Ascending aorta (tissue), 2 donors: ENCODE measurements around the gene CADM1. TPM values are rescaled to one million over a fixed set of nuclear protein-coding genes. Genes with fewer than 3 reads are reported as not detected.

ENCODE experiments used
- DNase-seq, 2 donors: peaks; one replicate each; pipeline ENCODE4 v3.0.0-alpha.2; 2019; ENCODE audit warnings: low spot score in 2 of 2
- H3K27ac ChIP-seq, 2 donors: fragments of 200-600 bp; sonication (generic); one replicate each; pipeline ENCODE4 v1.5.1; 2016 to 2017; ENCODE audit warnings: mild to moderate bottlenecking in 1 of 2
- H3K27me3 ChIP-seq: fragments of 200-600 bp; sonication (generic); one replicate; pipeline ENCODE4 v1.5.1; 2017
- H3K36me3 ChIP-seq, 2 donors: fragments of 200-600 bp; sonication (generic); one replicate each; pipeline ENCODE4 v1.5.1; 2016
- H3K4me1 ChIP-seq, 2 donors: fragments of 200-600 bp; sonication (generic); one replicate each; pipeline ENCODE4 v1.5.1; 2016 to 2017; ENCODE audit warnings: mild to moderate bottlenecking in 1 of 2
- H3K4me3 ChIP-seq, 2 donors: fragments of 200-600 bp; sonication (generic); one replicate each; pipeline ENCODE4 v1.5.1; 2016 to 2017; ENCODE audit warnings: mild to moderate bottlenecking in 1 of 2
- H3K9me3 ChIP-seq, 2 donors: fragments of 200-600 bp; sonication (generic); one replicate each; pipeline ENCODE4 v1.5.1; 2016
- intact Hi-C: fragments of 100-400 bp; cut with DNase I; formaldehyde crosslinking; loops from one replicate; pipeline ENCODE4 v1.15.1; 2023
- total RNA-seq: library from RNA; depleted of rRNA; stranded (reverse); fragments of >200 nt; gene quantifications from one replicate; pipeline ENCODE4 v1.1.0, GENCODE V29; 2016
- TF ChIP-seq, protein P1 (sequence below), 3 experiments: fragments of 200-600 bp in 2 of 3; fragments of 450-650 bp in 1 of 3; sonication (generic) in 2 of 3; IDR thresholded peaks; one replicate each; pipeline ENCODE4 v1.5.1; 2016 to 2019; ENCODE audit warnings: antibody characterized with exemption in 3 of 3, mild to moderate bottlenecking in 1 of 3, moderate library complexity in 1 of 3

CADM1 gene
- total RNA-seq, 1 donor from 2014 or later: 2.4 TPM

DNA sequence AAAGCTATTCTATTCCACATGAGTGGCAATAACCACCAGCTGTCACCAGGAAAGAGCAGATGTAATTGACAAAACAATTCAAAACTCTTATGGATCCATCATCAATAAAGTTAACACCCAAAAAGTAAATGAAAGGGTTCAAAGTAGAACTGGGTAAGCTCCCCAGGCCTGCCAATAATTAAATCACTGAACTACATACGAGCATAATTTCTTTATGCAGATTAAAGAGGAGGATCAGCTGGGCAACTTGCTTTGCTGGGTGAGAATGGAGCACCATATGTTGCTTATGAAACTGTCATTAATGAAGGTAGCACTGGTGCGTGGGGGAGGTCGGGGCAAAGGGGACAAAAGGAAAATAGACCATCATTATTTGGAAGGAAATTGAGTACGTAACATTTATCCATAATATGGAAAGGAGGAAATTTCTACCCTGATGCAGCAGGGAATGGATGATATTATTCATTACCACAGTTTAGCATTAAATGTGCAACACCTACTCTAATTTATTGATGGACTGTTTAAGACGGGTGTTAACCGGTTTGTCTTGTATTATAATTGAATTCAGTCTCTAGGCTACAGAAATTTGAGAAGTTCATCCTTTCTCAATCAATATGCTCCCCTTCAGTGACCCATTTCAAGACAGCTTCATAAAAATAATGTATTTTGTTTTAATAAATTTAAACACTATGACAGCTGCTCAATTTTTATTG lies 315.9 kb downstream of the CADM1 start:
- Histone ChIP-seq H3K36me3 (no peaks in the 10 kb centered on the region), H3K4me3 (no peak overlapping the region), H3K9me3 (no peaks in the 10 kb centered on the region), H3K27ac (no peak overlapping the region), H3K27me3 (no peaks in the 10 kb centered on the region), H3K4me1 (no peaks in the 10 kb centered on the region)
- no peak for DNase-seq
- TF ChIP-seq, protein P1, sequence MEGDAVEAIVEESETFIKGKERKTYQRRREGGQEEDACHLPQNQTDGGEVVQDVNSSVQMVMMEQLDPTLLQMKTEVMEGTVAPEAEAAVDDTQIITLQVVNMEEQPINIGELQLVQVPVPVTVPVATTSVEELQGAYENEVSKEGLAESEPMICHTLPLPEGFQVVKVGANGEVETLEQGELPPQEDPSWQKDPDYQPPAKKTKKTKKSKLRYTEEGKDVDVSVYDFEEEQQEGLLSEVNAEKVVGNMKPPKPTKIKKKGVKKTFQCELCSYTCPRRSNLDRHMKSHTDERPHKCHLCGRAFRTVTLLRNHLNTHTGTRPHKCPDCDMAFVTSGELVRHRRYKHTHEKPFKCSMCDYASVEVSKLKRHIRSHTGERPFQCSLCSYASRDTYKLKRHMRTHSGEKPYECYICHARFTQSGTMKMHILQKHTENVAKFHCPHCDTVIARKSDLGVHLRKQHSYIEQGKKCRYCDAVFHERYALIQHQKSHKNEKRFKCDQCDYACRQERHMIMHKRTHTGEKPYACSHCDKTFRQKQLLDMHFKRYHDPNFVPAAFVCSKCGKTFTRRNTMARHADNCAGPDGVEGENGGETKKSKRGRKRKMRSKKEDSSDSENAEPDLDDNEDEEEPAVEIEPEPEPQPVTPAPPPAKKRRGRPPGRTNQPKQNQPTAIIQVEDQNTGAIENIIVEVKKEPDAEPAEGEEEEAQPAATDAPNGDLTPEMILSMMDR (IDR thresholded peaks at IDR 0.05): no peak
- intact Hi-C loops: no loop called here

DNA sequence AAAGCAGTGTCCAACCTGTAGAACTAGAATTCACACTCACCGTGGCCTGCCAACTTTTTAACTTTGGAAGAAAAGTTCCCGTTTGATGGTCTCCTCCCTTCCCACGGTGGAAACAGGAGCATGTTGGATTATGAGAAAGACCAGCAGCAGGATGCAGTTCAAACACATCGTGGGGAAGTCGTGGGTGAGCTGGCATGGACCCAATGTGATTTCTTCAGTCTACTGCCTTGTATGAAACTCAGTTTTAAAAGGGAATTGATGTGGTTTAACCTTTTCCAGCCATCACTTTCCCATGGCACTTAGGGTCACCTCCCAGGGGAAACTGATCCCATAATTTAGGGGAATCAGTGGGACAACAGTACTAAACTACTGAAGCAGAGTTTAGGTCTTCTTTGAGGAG lies 318.3 kb downstream of the CADM1 start:
- Histone ChIP-seq H3K27me3 (no peaks in the 10 kb centered on the region), H3K27ac (no peak overlapping the region), H3K4me3 (no peak overlapping the region), H3K4me1 (no peaks in the 10 kb centered on the region), H3K36me3 (no peaks in the 10 kb centered on the region), H3K9me3 (no peaks in the 10 kb centered on the region)
- no peak for DNase-seq
- intact Hi-C loops: no loop called here
- TF ChIP-seq, protein P1 (IDR thresholded peaks at IDR 0.05): no peak

DNA sequence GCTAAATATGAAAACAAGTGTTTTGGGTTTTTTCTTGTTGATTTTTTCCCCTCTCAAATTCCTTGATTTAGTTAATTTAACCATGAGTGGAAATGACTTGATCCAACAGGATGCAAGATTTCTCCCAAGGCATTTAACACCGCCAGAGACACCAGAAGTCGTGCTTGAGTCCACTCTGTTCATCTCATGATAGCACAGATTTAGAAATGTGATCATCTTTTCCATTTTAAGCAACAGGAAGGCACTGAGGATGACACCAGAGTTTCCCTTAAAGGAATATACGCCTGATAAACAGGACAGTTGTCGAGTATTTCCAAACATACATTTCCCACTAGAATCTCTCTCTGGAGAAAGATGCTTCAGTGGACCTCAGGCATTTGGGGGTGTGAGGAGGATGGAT lies 318.7 kb downstream of the CADM1 start:
- Histone ChIP-seq H3K27me3 (no peaks in the 10 kb centered on the region), H3K27ac (no peak overlapping the region)
- DNase-seq: no peak

DNA sequence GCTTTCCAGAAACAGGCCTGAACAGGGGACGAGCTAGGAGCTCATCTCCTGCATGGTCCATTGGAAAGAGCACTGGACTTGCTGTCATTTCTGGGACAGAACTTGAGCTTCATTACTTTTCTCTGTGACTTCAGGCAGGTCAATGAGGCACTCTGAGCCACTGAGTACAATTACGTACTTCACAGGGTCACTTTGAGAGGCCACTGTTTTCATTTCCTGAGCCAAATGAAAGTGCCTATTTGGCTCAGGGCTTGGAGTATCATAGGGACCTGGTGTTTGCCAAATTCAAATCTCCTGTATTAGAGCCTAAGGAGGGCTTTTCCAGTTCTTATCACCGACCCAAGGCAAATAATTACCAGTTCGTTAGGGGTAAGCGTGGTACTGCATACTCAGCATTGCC lies 319.3 kb downstream of the CADM1 start:
- no peak overlapping the region for H3K27ac ChIP-seq
- no peaks in the 10 kb centered on the region for H3K36me3 ChIP-seq
- DNase-seq: no peak
- TF ChIP-seq, protein P1 (IDR thresholded peaks at IDR 0.05): no peak
- intact Hi-C loops: no loop called here
- H3K4me1 ChIP-seq: no peaks in the 10 kb centered on the region
- no peaks in the 10 kb centered on the region for H3K27me3 ChIP-seq
- H3K4me3 ChIP-seq: no peak overlapping the region
- H3K9me3 ChIP-seq: no peaks in the 10 kb centered on the region

More for the DNA sequence above, 318.7 kb downstream of the CADM1 start:
- intact Hi-C loops: no loop called here
- Histone ChIP-seq H3K4me1 (no peaks in the 10 kb centered on the region), H3K4me3 (no peak overlapping the region), H3K9me3 (no peaks in the 10 kb centered on the region), H3K36me3 (no peaks in the 10 kb centered on the region)
- TF ChIP-seq, protein P1 (IDR thresholded peaks at IDR 0.05): no peak

DNA sequence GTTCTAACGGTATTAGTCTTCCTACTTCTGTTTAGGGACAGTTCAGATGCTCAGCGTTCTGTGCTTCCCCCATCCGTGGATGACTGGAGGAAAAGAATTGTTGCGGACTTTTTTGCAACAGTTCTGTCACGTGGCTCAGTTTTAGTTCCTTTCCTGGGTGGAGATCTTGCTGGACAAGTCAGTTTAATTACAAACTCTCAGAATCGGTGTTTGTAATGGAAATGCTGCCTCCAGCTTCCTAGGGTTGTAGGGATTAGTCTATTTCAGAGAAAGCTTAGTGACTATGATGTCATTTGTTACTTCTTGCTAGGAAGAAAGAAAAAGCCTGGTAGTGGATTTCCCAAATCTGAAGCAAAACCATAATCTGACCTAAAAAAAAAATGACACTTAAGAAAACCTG lies 320.4 kb downstream of the CADM1 start:
- DNase-seq: no peak
- Histone ChIP-seq H3K4me1 (no peaks in the 10 kb centered on the region), H3K9me3 (no peaks in the 10 kb centered on the region), H3K4me3 (no peak overlapping the region), H3K36me3 (no peaks in the 10 kb centered on the region), H3K27me3 (no peaks in the 10 kb centered on the region), H3K27ac (no peak overlapping the region)
- TF ChIP-seq, protein P1 (IDR thresholded peaks at IDR 0.05): no peak
- intact Hi-C loops: no loop called here

DNA sequence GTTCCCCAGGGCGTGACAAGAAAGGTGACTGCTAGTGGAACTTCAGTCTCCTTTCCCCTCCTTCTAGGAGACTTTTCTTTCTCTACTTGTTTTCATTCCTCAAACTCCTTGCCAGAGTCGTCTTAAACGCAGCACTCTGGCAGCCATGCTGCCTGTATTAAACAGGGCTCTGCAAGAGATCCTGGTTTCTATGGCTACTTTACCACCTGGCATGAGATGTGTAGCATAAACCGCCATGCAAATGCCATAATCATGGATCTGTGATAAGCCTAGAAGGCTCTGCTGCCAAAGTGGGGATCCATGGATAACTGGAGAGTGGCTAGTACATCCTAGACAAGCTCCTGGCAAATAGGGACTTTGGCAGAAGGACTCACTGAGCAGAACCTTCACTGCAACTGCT lies 321.1 kb downstream of the CADM1 start:
- Histone ChIP-seq H3K36me3 (no peaks in the 10 kb centered on the region), H3K4me1 (no peaks in the 10 kb centered on the region), H3K4me3 (no peak overlapping the region), H3K9me3 (no peaks in the 10 kb centered on the region), H3K27ac (no peak overlapping the region), H3K27me3 (no peaks in the 10 kb centered on the region)
- TF ChIP-seq, protein P1 (IDR thresholded peaks at IDR 0.05): no peak
- intact Hi-C loops: no loop called here
- no peak for DNase-seq
